K562 treated with DMSO at 1 percent for 12 hours (cell line): ENCODE results near the gene CS. TPM values are rescaled to one million over a fixed set of nuclear protein-coding genes. Genes with fewer than 3 reads are reported as not detected.

Source experiments
- total RNA-seq: library from RNA; unstranded; fragments of 300-600 nt; gene quantifications from 2 replicates; pipeline ENCODE4 v1.2.3, GENCODE V29; 2022; ENCODE audit not compliant: insufficient read depth

The CS gene
- total RNA-seq, result 81.3 and 200 TPM in 2 replicates

GRCh38 chr12:56299853-56300643 is at the start of gene CS:
Gene CS, minus strand, starts transcription at chr12:56300330. Its CDS starts 129 bp downstream, at chr12:56300201.

DNA sequence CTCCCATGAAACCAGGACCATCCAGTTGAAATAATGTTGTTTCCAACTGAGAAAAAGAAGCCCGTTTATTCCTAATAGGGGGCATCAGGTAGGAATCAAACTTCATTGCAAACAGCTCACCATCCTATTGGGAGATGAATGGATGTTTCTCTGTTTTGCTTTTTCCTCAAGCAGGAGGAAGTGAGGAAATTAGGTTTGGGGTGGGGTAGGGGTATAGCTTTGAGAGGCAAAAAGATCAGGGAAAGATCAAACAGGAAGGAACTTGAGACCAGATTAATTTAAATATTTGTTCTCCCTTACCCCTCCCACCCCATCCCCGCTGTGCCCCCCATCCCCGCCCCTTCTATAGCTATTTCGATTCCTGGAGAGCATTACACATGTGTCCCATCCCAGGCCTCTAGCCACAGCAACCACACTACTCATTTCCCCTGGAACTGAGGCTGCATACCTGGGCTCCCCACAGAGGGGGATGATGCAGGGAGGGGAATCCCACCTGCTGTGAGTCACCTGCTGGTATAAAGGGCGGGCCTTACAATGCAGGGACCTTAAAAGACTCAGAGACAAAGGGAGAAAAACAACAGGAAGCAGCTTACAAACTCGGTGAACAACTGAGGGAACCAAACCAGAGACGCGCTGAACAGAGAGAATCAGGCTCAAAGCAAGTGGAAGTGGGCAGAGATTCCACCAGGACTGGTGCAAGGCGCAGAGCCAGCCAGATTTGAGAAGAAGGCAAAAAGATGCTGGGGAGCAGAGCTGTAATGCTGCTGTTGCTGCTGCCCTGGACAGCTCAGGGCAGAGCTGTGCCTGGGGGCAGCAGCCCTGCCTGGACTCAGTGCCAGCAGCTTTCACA is 38.4 kb upstream of the CS start, which contains the start of gene IL23A:
IL23A (plus strand) TSS at position 577 of the 850 bp plus-strand sequence; CDS start at position 738, 161 bp downstream.

DNA sequence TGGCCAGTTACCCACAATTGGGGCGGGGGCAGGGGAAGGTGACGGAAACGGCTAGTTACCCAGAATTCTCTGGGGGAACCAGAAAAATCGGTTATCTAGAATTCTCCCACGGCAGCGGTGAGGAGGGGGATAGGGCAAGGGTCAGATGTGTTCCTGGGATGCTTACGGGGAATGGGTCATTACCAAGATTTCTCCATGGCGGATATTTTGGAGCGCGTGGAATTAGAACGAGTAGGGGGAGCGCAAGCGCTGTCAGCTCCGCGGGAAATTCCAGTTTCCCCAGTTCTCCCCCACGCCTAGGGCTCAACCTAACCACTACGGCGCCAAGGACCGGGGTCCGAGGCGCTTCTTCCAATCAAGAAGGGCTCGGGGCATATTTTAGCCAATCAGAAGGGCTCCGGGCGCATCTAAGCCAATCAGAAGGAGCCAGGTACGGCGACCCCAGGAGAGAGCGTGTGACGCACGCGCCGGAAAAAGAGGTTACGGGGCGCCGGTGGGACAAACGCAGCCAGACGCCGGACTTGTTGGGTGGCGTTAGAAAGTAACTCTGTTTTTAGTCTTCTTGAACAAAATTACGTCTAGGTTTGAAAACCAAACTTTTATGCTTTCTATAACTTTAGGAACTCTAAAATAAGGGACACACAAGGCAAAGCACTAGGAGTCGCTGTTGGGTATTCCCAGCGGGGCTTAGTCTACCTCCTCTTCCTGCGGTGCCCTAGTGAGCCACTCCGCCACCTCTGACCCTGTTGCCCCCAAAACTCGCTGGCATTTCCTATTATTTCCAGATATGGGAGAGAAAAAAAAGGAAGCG is 33.8 kb upstream of the CS start, which contains the start of gene PAN2:
PAN2 (minus strand) TSS at position 322 of the 811 bp plus-strand sequence. CDS start 906 bp downstream, outside the sequence.

GRCh38 chr12:56315622-56316473 is 15.7 kb upstream of the CS start, which contains the start of gene CNPY2:
Gene CNPY2, minus strand, starts transcription at chr12:56315988. Its CDS starts 771 bp downstream, at chr12:56315217.

DNA sequence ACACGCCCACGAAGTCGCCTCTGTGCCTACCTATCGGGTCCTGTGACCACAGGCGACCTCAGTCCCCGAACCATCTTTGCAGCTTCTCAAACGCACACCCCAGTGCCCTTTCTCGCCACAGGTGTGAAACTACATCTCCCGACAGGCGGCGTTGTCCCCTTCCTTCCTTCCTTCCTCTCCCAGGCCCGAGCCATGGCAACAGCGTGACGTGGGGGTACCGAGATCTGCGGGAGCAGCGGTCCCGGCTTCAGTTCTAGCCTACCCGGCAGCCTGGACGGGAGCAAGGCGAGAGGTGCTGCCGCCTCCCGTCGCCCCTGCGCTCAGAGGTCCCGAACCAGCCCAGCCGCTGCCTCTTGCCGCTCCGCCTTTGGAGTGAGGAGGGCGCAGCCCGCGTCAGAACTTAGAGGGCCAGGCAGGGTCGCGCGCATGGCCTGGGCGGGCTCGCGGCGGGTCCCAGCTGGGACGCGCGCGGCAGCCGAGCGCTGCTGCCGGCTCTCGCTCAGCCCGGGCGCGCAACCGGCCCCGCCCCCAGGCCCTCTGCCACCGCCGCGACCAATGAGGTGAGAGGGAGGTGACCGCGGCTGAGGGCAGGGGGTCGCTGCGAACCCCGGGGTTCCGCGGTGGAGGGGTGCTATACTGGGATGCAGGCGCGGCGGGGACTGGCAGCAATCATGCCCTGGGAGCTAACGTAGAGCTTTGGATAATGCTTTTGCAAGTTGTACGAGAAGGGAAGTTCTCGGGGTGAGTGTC is 33.3 kb downstream of the CS start, which contains the start of gene COQ10A:
COQ10A (plus strand) TSS at position 250 of the 750 bp plus-strand sequence; CDS start at position 427, 177 bp downstream.

DNA sequence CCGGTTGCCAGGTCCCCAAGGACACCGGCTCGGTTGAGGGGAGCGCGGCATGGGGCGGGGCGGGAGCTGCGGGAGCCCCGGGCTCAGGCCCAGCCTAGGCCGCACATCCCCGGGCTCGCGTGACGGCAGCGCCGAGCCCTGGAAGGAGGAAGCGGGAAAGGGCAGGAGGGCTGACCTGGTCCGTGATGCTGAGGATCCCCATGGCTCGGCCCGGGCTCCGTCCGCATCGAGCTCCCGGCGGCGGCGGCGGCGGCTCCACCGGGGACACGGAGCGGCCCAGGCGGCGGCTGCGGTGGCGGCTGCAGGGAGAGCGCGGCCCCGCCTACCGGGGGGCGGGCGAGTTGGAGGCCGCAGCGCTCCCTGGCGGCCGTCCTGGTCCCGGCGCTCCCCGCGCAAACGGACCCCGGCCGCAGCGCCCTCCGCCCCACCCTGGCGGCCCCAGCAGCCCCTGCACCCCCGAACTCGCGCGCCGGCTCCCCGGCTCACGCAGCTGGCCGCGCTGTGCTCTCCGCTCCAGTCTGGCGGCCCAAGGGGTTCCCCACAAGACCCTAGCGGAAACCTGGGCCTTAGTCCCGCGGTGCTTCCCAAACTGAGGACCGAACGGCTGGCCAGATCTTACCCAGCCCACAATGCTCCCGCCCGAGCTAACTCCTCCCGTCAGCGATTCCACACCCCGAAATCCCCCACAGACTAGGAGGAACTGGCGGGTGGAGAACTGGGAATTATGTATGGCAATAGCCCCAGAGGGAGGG is 41.9 kb downstream of the CS start, which contains the start of gene ANKRD52:
ANKRD52 (minus strand) TSS at position 317 of the 752 bp plus-strand sequence; CDS start at position 202, 115 bp downstream.

DNA sequence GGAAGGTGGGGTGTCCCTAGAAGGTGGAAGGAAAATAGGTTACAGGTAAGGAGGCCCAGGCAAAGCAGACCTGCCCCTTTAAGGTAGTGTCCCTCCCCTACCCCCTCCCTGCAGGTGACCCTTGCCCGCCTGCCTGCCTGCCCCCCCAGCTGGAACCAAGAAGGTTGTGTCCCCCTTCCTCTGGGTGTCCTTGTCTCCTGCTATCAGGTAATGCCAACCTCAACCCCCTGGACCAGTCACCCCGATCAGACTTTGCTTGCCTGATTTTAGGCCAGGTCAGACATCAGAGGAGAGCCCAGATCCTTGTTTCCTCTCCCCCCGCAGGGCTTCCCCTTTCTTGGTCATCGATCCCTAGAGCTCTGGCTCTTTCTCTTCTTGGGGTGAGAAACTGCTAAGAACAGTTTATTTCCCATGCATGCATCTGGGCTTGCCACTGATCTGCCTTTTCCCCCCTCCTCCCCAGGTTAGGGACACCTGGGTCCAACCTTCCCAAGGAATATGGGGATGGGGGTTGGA is 70.2 kb downstream of the CS start, which contains the start of gene SLC39A5:
SLC39A5 (plus strand) TSS at position 136 of the 516 bp plus-strand sequence. CDS start 1,224 bp downstream, outside the sequence.

GRCh38 chr12:56224102-56224701 is 75.9 kb downstream of the CS start, which contains the start of gene NABP2:
Gene NABP2, plus strand, starts transcription at chr12:56224342. Its CDS starts 515 bp downstream, at chr12:56224857.

DNA sequence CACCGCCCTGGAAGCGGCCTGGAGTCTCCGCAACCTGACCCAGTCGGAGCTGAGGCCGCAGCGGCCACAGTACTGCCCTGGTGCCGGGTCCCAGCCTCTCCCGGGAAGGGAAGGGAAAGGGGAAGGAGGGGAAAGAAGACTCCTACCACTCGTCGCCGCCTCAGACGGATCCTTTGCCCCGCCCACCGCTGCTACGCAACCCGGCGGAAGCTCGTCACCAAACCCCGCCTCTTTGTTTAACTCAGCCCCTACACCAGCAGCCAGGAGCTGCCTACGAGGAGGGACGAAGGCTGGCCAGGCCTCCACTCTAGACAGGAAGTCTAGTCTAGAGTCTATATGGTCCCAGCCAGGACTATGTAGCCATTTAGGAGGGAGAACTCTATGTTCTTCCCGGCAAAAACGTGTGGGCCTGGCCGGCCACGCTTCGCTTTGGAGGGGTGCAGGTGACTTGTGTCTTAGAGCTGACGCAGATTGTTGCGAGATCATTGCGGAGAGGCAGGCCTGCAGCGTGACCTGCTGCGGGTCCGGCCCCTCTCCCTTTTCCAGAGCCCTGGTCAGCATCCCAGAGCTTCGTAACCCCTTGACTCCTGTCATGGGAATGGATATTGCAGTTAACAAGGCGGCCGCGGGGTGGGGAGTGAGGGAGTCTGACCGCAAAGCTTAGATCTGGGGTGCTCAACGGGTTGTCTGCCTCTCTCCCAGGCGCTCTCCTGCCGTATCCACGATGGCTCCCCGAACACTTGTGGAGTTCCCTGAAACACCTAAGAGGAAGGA is 78.2 kb downstream of the CS start, which contains the start of gene RNF41:
RNF41 (minus strand) TSS at position 166 of the 774 bp plus-strand sequence. CDS start 7,875 bp downstream, outside the sequence.

Other genes with a start within 250 kb of the CS start
- gene ERBB3, start 220.2 kb downstream of the CS start, total RNA-seq, result 4.0 and 6.2 TPM in 2 replicates
- gene PA2G4, start 195.8 kb downstream of the CS start, total RNA-seq, result 117 and 191 TPM in 2 replicates
- 3,882 and 7,413 TPM in 2 replicates for gene RPL41, start 183.7 kb downstream of the CS start, total RNA-seq
- gene ZC3H10, start 182.1 kb downstream of the CS start, total RNA-seq, result 3.0 and 6.0 TPM in 2 replicates
- 118 and 171 TPM in 2 replicates for gene ESYT1, start 172.1 kb downstream of the CS start, total RNA-seq
- gene MYL6B, start 147.7 kb downstream of the CS start, total RNA-seq, result 39.6 and 50.9 TPM in 2 replicates
- 825 and 1,302 TPM in 2 replicates for gene MYL6, start 142.0 kb downstream of the CS start, total RNA-seq
- gene SMARCC2, start 110.8 kb downstream of the CS start, total RNA-seq, result 21.7 and 70.9 TPM in 2 replicates
- gene RNF41, start 78.4 kb downstream of the CS start, total RNA-seq, result 21.4 and 47.7 TPM in 2 replicates
- 41.0 and 51.8 TPM in 2 replicates for gene NABP2, start 76.0 kb downstream of the CS start, total RNA-seq
- not detected in 2 replicates for gene SLC39A5, start 70.3 kb downstream of the CS start, total RNA-seq
- gene ANKRD52, start 41.9 kb downstream of the CS start, total RNA-seq, result 9.6 and 33.7 TPM in 2 replicates
- 43.3 and 62.5 TPM in 2 replicates for gene COQ10A, start 33.4 kb downstream of the CS start, total RNA-seq
- 79.7 and 93.3 TPM in 2 replicates for gene CNPY2, start 15.7 kb upstream of the CS start, total RNA-seq
- gene PAN2, start 33.7 kb upstream of the CS start, total RNA-seq, result 12.5 and 26.6 TPM in 2 replicates
- gene IL23A, start 38.6 kb upstream of the CS start, total RNA-seq, result 13.7 and 23.5 TPM in 2 replicates
- 25.6 and 60.4 TPM in 2 replicates for gene STAT2, start 59.8 kb upstream of the CS start, total RNA-seq
- not detected in 2 replicates for gene APOF, start 62.5 kb upstream of the CS start, total RNA-seq
- 20.4 and 51.5 TPM in 2 replicates for gene TIMELESS, start 149.1 kb upstream of the CS start, total RNA-seq
- gene MIP, start 154.3 kb upstream of the CS start, total RNA-seq, result not detected in 2 replicates
- 0.66 and 1.9 TPM in 2 replicates for gene SPRYD4, start 168.2 kb upstream of the CS start, total RNA-seq
- not detected in 2 replicates for gene GLS2, start 187.8 kb upstream of the CS start, total RNA-seq
- 0.35 and 1.0 TPM in 2 replicates for gene RBMS2, start 221.5 kb upstream of the CS start, total RNA-seq